ENCODE results near the gene CAMK1D. TPM values are rescaled to one million over a fixed set of nuclear protein-coding genes. Genes with fewer than 3 reads are reported as not detected.
A peak's percentile ranks its signal among the peaks of the same experiment; 100 is the strongest.

Gene CAMK1D
- total RNA-seq, 1 experiment from 2014 or later: 10.2 TPM

DNA sequence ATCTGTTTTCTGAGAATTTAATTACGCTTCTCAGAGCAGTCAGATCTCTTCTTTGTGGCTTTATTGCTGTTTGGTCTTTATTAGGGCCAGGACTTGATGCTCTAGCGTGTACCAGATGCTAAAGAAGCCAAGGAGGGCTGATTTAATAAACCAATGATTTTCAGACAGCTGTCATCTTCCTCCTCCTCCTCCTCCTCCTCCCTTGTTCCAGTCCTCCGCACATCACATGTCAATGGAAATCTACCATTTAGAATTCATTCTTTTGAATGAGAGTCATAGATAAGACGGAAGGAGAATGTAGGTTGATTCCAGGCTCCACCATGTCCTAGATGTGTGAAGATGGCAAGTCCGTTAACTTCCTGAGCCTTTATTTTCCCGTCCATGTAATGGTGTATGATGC, 156.3 kb downstream of the CAMK1D start:
- Mint-ChIP-seq H3K36me3 (no peaks in the 10 kb centered on the region), H3K9me3 (peaks cover 9% of the 10 kb centered on the region; the same call in 1 of the 2 replicates), H3K27ac (no peak overlapping the region), H3K27me3 (ENCODE audit: low read depth) (no peaks in the 10 kb centered on the region), H3K4me1 (peaks cover 40% of the 10 kb centered on the region), H3K4me3 (no peak overlapping the region)
- ChIA-PET CTCF (no interaction called here), POLR2A (no interaction called here)
- DNase-seq (ENCODE audit: low spot score) (no peak), ATAC-seq (no peak)
- TF ChIP-seq NR2C2 (CRISPR knock-in tag; IDR thresholded peaks at IDR 0.05) (no peak), ZNF138 (CRISPR knock-in tag; conservative IDR thresholded peaks at IDR 0.05) (no peak)
- TF ChIP-seq, protein P1, sequence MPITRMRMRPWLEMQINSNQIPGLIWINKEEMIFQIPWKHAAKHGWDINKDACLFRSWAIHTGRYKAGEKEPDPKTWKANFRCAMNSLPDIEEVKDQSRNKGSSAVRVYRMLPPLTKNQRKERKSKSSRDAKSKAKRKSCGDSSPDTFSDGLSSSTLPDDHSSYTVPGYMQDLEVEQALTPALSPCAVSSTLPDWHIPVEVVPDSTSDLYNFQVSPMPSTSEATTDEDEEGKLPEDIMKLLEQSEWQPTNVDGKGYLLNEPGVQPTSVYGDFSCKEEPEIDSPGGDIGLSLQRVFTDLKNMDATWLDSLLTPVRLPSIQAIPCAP (CRISPR knock-in tag; IDR thresholded peaks at IDR 0.05): no peak
- TF ChIP-seq, protein P2, sequence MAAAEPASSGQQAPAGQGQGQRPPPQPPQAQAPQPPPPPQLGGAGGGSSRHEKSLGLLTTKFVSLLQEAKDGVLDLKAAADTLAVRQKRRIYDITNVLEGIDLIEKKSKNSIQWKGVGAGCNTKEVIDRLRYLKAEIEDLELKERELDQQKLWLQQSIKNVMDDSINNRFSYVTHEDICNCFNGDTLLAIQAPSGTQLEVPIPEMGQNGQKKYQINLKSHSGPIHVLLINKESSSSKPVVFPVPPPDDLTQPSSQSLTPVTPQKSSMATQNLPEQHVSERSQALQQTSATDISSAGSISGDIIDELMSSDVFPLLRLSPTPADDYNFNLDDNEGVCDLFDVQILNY (CRISPR knock-in tag; IDR thresholded peaks at IDR 0.05): no peak

DNA sequence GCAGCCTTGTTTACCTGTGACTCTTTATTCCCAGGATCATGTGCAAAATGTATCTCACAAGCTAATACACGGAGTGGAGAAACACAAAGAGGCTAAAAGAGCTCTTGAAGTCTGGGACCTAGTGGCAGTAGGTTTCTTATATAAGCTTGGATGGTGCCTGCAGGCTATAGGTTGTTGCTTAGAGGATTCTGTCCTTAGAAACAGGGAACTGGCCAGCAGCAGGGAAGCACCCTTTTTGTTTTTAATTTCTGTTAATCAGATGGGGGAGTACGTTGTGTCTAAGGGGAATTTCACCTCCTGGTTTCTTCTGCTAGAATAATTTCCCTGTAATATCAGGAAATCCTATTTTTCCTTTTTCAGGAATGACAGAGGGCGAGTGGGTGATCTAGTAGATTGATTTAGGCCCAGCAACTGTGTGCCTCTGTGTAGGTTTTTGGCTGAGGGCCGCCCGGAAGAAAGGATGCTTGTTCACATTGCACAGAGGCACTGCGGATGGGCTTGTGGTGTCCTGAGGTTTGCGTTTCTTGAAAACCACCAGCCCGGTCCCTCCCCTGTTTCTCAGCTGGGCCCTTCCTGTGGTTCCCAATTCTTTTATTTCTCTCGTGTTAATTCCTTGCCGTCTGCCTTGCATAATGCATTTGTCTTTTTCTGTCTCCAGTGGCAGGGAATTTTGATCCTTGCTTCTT, 158.0 kb downstream of the CAMK1D start:
- Mint-ChIP-seq H3K36me3 (no peaks in the 10 kb centered on the region), H3K9me3 (peaks cover 9% of the 10 kb centered on the region; the same call in 1 of the 2 replicates), H3K4me3 (no peak overlapping the region), H3K27ac (peak overlapping the region; percentile 19; the same call in 1 of the 2 replicates), H3K4me1 (peaks cover 29% of the 10 kb centered on the region), H3K27me3 (ENCODE audit: low read depth) (no peaks in the 10 kb centered on the region)
- DNase-seq (ENCODE audit: low spot score) (no peak), ATAC-seq (no peak)
- TF ChIP-seq NR1H2 (CRISPR knock-in tag; IDR thresholded peaks at IDR 0.05) (no peak), ELF4 (CRISPR knock-in tag; IDR thresholded peaks at IDR 0.05; ENCODE audit: low read depth) (no peak), SP1 (CRISPR knock-in tag; conservative IDR thresholded peaks at IDR 0.05) (no peak), SMAD3 (CRISPR knock-in tag; IDR thresholded peaks at IDR 0.05; ENCODE audit: borderline replicate concordance) (no peak), ESRRA (CRISPR knock-in tag; IDR thresholded peaks at IDR 0.05; ENCODE audit: borderline replicate concordance) (no peak), PRRX2 (CRISPR knock-in tag; IDR thresholded peaks at IDR 0.05) (no peak), JAZF1 (CRISPR knock-in tag; IDR thresholded peaks at IDR 0.05) (no peak), FOXP1 (CRISPR knock-in tag; IDR thresholded peaks at IDR 0.05; ENCODE audit: borderline replicate concordance) (no peak)
- TF ChIP-seq, protein P3, sequence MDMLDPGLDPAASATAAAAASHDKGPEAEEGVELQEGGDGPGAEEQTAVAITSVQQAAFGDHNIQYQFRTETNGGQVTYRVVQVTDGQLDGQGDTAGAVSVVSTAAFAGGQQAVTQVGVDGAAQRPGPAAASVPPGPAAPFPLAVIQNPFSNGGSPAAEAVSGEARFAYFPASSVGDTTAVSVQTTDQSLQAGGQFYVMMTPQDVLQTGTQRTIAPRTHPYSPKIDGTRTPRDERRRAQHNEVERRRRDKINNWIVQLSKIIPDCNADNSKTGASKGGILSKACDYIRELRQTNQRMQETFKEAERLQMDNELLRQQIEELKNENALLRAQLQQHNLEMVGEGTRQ (CRISPR knock-in tag; IDR thresholded peaks at IDR 0.05): no peak
- TF ChIP-seq, protein P4, sequence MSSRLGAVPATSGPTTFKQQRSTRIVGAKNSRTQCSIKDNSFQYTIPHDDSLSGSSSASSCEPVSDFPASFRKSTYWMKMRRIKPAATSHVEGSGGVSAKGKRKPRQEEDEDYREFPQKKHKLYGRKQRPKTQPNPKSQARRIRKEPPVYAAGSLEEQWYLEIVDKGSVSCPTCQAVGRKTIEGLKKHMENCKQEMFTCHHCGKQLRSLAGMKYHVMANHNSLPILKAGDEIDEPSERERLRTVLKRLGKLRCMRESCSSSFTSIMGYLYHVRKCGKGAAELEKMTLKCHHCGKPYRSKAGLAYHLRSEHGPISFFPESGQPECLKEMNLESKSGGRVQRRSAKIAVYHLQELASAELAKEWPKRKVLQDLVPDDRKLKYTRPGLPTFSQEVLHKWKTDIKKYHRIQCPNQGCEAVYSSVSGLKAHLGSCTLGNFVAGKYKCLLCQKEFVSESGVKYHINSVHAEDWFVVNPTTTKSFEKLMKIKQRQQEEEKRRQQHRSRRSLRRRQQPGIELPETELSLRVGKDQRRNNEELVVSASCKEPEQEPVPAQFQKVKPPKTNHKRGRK (CRISPR knock-in tag; IDR thresholded peaks at IDR 0.05; ENCODE audit: borderline replicate concordance): no peak
- TF ChIP-seq, protein P5, sequence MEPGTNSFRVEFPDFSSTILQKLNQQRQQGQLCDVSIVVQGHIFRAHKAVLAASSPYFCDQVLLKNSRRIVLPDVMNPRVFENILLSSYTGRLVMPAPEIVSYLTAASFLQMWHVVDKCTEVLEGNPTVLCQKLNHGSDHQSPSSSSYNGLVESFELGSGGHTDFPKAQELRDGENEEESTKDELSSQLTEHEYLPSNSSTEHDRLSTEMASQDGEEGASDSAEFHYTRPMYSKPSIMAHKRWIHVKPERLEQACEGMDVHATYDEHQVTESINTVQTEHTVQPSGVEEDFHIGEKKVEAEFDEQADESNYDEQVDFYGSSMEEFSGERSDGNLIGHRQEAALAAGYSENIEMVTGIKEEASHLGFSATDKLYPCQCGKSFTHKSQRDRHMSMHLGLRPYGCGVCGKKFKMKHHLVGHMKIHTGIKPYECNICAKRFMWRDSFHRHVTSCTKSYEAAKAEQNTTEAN (CRISPR knock-in tag; IDR thresholded peaks at IDR 0.05): no peak
- TF ChIP-seq, protein P6, sequence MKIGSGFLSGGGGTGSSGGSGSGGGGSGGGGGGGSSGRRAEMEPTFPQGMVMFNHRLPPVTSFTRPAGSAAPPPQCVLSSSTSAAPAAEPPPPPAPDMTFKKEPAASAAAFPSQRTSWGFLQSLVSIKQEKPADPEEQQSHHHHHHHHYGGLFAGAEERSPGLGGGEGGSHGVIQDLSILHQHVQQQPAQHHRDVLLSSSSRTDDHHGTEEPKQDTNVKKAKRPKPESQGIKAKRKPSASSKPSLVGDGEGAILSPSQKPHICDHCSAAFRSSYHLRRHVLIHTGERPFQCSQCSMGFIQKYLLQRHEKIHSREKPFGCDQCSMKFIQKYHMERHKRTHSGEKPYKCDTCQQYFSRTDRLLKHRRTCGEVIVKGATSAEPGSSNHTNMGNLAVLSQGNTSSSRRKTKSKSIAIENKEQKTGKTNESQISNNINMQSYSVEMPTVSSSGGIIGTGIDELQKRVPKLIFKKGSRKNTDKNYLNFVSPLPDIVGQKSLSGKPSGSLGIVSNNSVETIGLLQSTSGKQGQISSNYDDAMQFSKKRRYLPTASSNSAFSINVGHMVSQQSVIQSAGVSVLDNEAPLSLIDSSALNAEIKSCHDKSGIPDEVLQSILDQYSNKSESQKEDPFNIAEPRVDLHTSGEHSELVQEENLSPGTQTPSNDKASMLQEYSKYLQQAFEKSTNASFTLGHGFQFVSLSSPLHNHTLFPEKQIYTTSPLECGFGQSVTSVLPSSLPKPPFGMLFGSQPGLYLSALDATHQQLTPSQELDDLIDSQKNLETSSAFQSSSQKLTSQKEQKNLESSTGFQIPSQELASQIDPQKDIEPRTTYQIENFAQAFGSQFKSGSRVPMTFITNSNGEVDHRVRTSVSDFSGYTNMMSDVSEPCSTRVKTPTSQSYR (CRISPR knock-in tag; IDR thresholded peaks at IDR 0.05): no peak
- TF ChIP-seq, protein P7, sequence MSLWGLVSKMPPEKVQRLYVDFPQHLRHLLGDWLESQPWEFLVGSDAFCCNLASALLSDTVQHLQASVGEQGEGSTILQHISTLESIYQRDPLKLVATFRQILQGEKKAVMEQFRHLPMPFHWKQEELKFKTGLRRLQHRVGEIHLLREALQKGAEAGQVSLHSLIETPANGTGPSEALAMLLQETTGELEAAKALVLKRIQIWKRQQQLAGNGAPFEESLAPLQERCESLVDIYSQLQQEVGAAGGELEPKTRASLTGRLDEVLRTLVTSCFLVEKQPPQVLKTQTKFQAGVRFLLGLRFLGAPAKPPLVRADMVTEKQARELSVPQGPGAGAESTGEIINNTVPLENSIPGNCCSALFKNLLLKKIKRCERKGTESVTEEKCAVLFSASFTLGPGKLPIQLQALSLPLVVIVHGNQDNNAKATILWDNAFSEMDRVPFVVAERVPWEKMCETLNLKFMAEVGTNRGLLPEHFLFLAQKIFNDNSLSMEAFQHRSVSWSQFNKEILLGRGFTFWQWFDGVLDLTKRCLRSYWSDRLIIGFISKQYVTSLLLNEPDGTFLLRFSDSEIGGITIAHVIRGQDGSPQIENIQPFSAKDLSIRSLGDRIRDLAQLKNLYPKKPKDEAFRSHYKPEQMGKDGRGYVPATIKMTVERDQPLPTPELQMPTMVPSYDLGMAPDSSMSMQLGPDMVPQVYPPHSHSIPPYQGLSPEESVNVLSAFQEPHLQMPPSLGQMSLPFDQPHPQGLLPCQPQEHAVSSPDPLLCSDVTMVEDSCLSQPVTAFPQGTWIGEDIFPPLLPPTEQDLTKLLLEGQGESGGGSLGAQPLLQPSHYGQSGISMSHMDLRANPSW (CRISPR knock-in tag; conservative IDR thresholded peaks at IDR 0.05; ENCODE audit: low read depth): no peak
- TF ChIP-seq, protein P8, sequence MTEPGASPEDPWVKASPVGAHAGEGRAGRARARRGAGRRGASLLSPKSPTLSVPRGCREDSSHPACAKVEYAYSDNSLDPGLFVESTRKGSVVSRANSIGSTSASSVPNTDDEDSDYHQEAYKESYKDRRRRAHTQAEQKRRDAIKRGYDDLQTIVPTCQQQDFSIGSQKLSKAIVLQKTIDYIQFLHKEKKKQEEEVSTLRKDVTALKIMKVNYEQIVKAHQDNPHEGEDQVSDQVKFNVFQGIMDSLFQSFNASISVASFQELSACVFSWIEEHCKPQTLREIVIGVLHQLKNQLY (CRISPR knock-in tag; IDR thresholded peaks at IDR 0.05): no peak
- TF ChIP-seq, protein P9, sequence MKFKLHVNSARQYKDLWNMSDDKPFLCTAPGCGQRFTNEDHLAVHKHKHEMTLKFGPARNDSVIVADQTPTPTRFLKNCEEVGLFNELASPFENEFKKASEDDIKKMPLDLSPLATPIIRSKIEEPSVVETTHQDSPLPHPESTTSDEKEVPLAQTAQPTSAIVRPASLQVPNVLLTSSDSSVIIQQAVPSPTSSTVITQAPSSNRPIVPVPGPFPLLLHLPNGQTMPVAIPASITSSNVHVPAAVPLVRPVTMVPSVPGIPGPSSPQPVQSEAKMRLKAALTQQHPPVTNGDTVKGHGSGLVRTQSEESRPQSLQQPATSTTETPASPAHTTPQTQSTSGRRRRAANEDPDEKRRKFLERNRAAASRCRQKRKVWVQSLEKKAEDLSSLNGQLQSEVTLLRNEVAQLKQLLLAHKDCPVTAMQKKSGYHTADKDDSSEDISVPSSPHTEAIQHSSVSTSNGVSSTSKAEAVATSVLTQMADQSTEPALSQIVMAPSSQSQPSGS (CRISPR knock-in tag; IDR thresholded peaks at IDR 0.05; ENCODE audit: borderline replicate concordance, low read depth): no peak
- ChIA-PET POLR2A (no interaction called here), CTCF (no interaction called here)

All from WTC11 (cell line).